IPS-11a (cell line): ENCODE data around the gene HADHA.

Source experiments
- H3K4me3 ChIP-seq: one replicate; pipeline ENCODE4 v1.5.1; 2013; ENCODE audit warnings: low read depth, low read length, control low read depth

The HADHA gene

DNA sequence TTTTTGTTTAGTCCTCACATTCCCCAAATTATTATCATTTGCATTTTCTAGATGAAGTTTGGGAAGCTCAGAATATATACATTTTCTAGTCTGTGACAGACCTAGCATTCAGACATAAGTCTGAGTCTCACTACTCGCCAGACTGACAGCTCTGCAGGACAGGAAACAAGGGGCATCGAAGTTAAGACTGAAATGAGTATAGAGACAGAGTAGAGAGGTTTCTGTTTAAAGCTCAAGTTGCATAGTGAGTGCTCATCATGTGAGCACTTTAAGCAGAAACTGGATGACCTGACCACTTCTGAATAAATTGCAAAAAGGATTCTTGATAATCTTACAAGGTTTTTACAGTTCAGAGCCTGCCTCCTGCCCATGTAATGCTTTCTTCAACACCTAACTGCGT is 1.4 kb upstream of the HADHA start:
- peak overlapping the region; percentile 97 for H3K4me3 ChIP-seq

DNA sequence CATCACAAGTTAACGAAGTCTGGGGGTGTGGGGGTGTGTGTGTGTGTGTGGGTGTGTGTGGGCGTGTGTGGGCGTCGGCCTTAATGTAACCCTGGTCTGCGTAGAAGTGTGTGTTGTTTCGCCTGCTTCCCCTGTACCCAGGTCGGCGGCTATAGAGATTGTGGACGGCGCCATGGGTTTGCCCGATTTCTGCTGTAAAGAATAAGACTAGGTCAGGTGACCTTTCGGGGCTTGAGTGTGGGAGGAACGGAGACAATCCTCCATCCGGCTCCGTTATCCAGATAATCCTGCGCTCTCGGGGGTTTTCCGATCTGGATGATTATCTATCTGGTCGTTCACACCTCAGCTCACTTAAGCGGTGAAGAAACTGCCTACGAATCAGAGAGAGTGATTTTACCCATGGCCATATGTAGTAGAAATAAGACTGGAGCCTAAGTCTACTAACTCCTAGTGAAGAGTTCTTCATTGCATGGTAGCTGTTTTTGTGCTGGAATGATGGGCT is 850 bp upstream of the HADHA start:
- peak overlapping the region; percentile 97 for H3K4me3 ChIP-seq

DNA sequence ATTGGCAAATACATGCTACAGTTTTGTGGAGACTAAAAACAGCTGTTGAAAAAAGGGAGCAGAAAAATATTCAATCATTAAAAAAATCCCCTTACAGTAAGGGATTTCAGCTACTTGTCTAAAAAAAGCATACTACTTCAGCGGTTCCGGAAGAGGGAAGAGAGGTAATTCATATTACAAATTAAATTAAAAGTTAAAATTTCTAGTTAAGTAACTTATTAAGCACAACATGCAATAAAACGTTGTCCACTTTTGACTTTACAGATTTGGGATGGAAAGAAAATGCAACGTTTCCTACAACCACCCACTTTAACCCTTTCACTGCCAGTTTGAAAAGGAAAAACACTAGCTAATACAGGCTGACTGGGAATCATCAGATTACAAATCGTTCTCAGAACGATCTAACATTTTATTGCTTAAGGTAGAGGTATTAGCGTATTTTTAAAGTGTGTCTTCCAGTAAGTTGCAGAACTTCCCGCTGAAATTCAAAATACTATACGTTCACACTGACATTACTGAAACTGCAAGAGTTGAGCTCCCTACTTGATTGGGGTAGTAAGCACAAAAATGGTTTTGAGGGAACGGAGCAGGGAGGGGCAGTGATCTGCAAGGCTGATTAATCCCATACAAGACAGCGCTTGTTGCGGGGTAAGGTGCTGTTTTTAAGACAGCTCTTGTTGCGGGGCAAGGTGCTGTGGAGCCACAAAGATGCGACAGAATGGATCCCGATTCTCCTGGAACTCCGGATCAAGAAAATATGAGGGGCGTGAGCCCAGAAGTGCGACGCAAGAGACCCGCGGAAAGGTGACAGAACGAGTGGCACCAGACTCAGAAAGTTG is 743 bp downstream of the HADHA start:
- H3K4me3 ChIP-seq = peak overlapping the region; percentile 97

- no peak overlapping the region for H3K4me3 ChIP-seq
Observed at GRCh38 chr2:26241928-26242436, 2.5 kb downstream of the HADHA start.

GRCh38 chr2:26238311-26238958 is 6.0 kb downstream of the HADHA start:
- no peak overlapping the region for H3K4me3 ChIP-seq

GRCh38 chr2:26237868-26238267 is 6.6 kb downstream of the HADHA start:
- H3K4me3 ChIP-seq = no peak overlapping the region

GRCh38 chr2:26235089-26235488 is 9.3 kb downstream of the HADHA start:
- no peak overlapping the region for H3K4me3 ChIP-seq

DNA sequence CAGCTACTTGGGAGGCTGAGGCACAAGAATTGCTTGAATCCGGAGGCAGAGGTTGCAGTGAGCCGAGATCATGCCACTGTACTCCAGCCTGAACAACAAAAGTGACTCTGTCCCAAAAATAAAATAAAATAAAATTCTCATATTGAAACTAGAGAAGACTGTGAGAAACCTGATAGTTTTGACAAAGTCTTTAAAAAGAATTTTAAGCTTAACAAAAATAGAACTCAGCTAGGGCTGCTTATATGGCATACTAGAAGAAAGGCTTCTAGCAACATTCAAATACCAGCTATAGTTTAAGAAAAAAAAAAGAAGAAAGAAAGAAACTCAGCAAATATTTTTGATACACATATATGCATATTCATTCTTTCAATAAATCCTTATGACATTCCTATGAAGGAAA is 13.6 kb downstream of the HADHA start:
- no peak overlapping the region for H3K4me3 ChIP-seq

GRCh38 chr2:26229595-26229994 is 14.8 kb downstream of the HADHA start:
- H3K4me3 ChIP-seq = no peak overlapping the region

DNA sequence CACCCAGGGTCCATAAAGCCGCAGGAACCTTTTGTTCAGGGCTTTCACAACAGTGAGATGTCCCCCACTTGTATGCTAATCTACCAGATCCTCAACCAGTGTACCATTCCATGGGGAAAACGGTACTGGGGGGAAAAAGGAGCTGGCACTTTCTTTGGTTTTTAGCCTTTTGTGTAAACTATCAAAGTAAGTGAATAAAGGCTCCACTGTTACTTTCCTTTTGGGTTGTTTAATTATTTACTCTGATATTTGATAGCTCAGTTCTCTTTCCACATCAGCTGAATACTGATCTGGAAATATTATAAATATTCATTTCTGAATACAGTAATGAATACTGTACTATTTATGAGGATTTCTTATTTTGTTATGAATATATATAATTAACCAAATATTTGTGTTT is 20.3 kb downstream of the HADHA start:
- H3K4me3 ChIP-seq = no peak overlapping the region

- no peak overlapping the region for H3K4me3 ChIP-seq
Observed at GRCh38 chr2:26223018-26223417, 21.4 kb downstream of the HADHA start.

- no peak overlapping the region for H3K4me3 ChIP-seq
Observed at GRCh38 chr2:26217720-26218119, 26.7 kb downstream of the HADHA start.

DNA sequence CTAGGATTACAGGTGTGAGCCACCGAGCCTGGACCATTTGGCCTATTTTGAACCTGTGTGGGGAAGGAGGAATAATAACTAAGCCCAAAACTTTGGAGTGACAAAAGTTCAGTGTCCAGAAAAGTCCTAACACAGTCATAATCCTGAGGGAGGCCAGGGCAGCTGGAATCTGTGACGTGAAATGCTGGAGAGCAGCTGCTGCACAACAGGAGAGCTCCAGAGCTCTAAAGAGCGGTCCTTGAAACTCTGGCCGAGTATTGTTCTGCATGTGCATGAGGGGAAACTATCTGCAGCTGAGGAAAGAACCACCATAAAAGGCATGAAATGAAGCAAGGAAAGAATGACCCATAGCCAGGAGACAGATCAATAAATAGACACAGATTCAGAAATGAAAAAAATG is 27.8 kb downstream of the HADHA start:
- H3K4me3 ChIP-seq = no peak overlapping the region

- no peak overlapping the region for H3K4me3 ChIP-seq
Observed at GRCh38 chr2:26215833-26216232, 28.6 kb downstream of the HADHA start.

DNA sequence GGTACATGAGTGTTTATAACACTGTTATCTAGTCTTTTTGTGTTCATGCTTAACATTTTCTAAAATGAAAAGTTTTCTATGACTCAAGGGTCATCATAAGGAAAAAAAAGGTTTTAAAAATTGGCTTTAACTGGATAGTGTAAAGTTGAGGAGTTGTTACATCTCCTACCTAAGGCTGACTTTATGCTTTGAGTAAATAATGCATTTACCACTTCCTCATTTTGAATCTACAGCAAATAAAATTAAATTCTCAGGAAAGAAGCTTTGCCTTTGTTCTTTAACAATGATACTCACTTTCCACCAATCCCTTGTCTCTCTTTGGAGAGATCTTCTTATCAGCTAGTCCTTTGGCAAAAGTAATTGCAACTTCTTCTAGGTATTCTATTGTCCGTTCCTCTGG is 29.7 kb downstream of the HADHA start:
- H3K4me3 ChIP-seq = no peak overlapping the region

GRCh38 chr2:26212011-26212410 is 32.4 kb downstream of the HADHA start:
- H3K4me3 ChIP-seq = no peak overlapping the region

DNA sequence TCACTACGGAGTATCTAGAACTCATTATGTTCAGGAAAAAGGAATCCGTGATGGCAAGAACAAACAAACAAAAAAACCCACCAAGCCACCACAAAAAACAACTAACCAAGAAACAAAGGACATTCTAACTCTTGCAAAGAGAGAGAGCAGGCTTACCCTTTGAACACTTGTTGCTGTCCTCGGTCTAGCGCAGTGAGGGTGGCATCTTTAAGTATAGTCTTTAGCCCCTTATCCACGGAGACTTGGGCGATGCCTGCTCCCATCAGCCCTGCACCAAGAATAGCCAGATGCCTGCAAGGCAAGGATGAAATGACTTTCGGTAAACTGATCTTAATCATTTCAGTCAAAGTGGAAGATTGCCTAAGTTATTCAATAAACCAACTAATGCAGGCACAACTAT is 40.5 kb downstream of the HADHA start:
- no peak overlapping the region for H3K4me3 ChIP-seq

GRCh38 chr2:26202981-26203490 is 41.4 kb downstream of the HADHA start:
- no peak overlapping the region for H3K4me3 ChIP-seq

DNA sequence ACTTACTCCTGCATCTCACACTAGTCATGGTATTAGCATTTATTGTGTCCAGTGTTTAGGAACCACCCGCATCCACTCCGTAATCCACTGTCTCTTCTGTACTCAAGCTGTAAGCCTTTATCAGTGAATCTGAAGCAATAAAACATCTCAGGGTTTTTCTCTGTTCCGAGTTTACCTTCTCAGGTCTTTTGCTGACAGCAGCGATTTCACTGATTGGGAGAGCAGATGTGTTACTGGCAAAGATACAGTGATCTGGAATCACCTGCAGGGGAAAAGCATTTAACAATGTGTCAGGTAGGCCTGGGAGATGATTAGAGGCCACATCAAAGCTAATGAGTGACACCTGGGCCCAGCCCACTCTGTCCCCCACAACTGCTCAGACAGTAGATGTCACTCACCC is 46.9 kb downstream of the HADHA start:
- no peak overlapping the region for H3K4me3 ChIP-seq

DNA sequence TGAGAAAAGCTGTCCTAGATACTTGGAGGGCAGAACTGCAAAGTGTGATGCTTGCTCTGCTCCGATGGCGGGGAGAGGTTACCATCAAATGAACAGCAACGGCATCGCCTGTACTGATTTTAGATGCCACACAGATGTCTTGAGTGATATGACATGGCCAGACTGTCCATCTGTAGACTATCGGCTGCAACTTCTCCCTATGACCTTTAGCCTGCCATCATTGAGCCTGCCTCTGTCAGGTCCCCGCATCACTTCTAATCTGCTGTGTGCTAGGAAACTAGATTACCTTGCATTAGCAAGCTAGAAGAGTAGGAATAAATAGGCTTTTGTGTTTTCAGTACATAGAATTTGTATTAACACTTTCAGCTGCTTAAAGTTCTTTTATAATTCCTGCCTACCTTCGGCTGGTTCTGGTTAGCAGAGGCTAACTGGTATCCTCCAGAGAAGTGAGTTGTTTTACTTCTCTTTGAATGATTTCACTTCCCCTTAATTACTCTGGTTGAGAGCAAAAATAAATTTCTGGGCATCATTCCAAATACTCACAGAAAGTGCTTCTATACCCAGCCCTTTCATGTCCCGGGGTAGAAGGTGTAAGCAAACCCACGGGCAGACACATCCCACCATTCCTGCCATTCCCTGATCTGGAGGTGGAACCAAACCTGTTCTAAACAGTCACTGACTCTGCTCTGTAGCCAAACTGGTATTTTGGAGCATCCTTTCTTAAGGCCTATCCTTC is 47.6 kb downstream of the HADHA start:
- H3K4me3 ChIP-seq = no peak overlapping the region
